GM18520 (cell line): Measurements from ENCODE around the gene GLP1R.

Source experiments
- ATAC-seq: cut with Tn5 transposase; IDR thresholded peaks from one replicate; pipeline ENCODE4 v1.9.1; 2021; ENCODE audit not compliant: unreplicated experiment

The GLP1R gene

GRCh38 chr6:39085129-39085797, 36.7 kb downstream of the GLP1R start:
- no peak for ATAC-seq

GRCh38 chr6:39086294-39086693, 37.7 kb downstream of the GLP1R start:
- ATAC-seq, result peak; percentile 70

- no peak for ATAC-seq
Measured at GRCh38 chr6:39086711-39087110, 38.1 kb downstream of the GLP1R start.

- ATAC-seq, result no peak
Measured at GRCh38 chr6:39087197-39087596, 38.6 kb downstream of the GLP1R start.

GRCh38 chr6:39088331-39088730, 39.8 kb downstream of the GLP1R start:
- ATAC-seq, result no peak

- no peak for ATAC-seq
Measured at GRCh38 chr6:39090036-39090435, 41.5 kb downstream of the GLP1R start.

- no peak for ATAC-seq
Measured at GRCh38 chr6:39091220-39091619, 42.6 kb downstream of the GLP1R start.

- ATAC-seq, result no peak
Measured at GRCh38 chr6:39092124-39092523, 43.5 kb downstream of the GLP1R start.

- ATAC-seq, result no peak
Measured at GRCh38 chr6:39093149-39093708, 44.6 kb downstream of the GLP1R start.

GRCh38 chr6:39095578-39095977, 47.0 kb downstream of the GLP1R start:
- ATAC-seq, result no peak

- no peak for ATAC-seq
Measured at GRCh38 chr6:39100358-39100757, 51.8 kb downstream of the GLP1R start.

GRCh38 chr6:39102071-39102820, 53.7 kb downstream of the GLP1R start:
- ATAC-seq, result no peak

GRCh38 chr6:39102821-39103136, 54.2 kb downstream of the GLP1R start:
- ATAC-seq, result no peak

- ATAC-seq, result no peak
Measured at GRCh38 chr6:39104528-39104927, 55.9 kb downstream of the GLP1R start.

GRCh38 chr6:39107034-39107433, 58.5 kb downstream of the GLP1R start:
- no peak for ATAC-seq

- ATAC-seq, result no peak
Measured at GRCh38 chr6:39107641-39108040, 59.1 kb downstream of the GLP1R start.

GRCh38 chr6:39108041-39108839, 59.7 kb downstream of the GLP1R start:
- no peak for ATAC-seq

GRCh38 chr6:39111280-39111679, 62.7 kb downstream of the GLP1R start:
- ATAC-seq, result no peak

GRCh38 chr6:39113788-39114187, 65.2 kb downstream of the GLP1R start:
- no peak for ATAC-seq

GRCh38 chr6:39114388-39114703, 65.8 kb downstream of the GLP1R start:
- ATAC-seq, result no peak

GRCh38 chr6:39114704-39115599, 66.4 kb downstream of the GLP1R start, which contains the start of gene SAYSD1:
Gene SAYSD1, minus strand, starts transcription at chr6:39115186. Its CDS starts 97 bp downstream, at chr6:39115089.
- peak; percentile 87 for ATAC-seq
